ENCODE data around the gene TOM1L2. TPM values are rescaled to one million over a fixed set of nuclear protein-coding genes. Genes with fewer than 3 reads are reported as not detected.

The TOM1L2 gene
- polyA plus RNA-seq, 1 donor from 2014 or later, result 40.9 TPM

GRCh38 chr17:17807440-17807839 lies 164.8 kb downstream of the TOM1L2 start:
- Histone ChIP-seq H3K27me3 (ENCODE audit: insufficient read depth, low read depth, low read length) (no peaks in the 10 kb centered on the region), H3K36me3 (ENCODE audit: insufficient read depth, low read length) (no peaks in the 10 kb centered on the region), H3K4me3 (ENCODE audit: low read length) (no peak overlapping the region), H4K20me1 (ENCODE audit: insufficient read depth) (no peaks in the 10 kb centered on the region), H3K27ac (ENCODE audit: low read length) (no peak overlapping the region), H3K79me2 (replicated peaks; ENCODE audit: insufficient read depth, low read length) (peaks cover 7% of the 10 kb centered on the region), H3K9me2 (ENCODE audit: insufficient read depth, low read length) (no peaks in the 10 kb centered on the region), H3K4me2 (ENCODE audit: low read length) (no peak overlapping the region), H3F3A (ENCODE audit: insufficient read depth, low read length, poor library complexity, severe bottlenecking) (no peaks in the 10 kb centered on the region), H3K9ac (ENCODE audit: low read length) (no peak overlapping the region), H3K9me3 (ENCODE audit: low read length) (no peaks in the 10 kb centered on the region), H2AFZ (ENCODE audit: low read depth, low read length) (no peak overlapping the region)
- TF ChIP-seq RAD21 (conservative IDR thresholded peaks at IDR 0.05) (no peak), REST (IDR thresholded peaks at IDR 0.05; ENCODE audit: borderline replicate concordance) (no peak), TAF1 (IDR thresholded peaks at IDR 0.05; ENCODE audit: low read depth) (no peak), EZH2 (IDR thresholded peaks at IDR 0.05; ENCODE audit: borderline replicate concordance, insufficient read depth, low read length, poor library complexity, severe bottlenecking) (no peak), MXI1 (conservative IDR thresholded peaks at IDR 0.05; ENCODE audit: poor library complexity, severe bottlenecking) (no peak), CTCF (IDR thresholded peaks at IDR 0.05; ENCODE audit: poor library complexity, severe bottlenecking) (no peak), EP300 (conservative IDR thresholded peaks at IDR 0.05; ENCODE audit: poor library complexity, severe bottlenecking) (no peak), POLR2AphosphoS5 (IDR thresholded peaks at IDR 0.05) (no peak), SMC3 (conservative IDR thresholded peaks at IDR 0.05; ENCODE audit: poor library complexity) (no peak)

- Histone ChIP-seq H3F3A (ENCODE audit: insufficient read depth, low read length, poor library complexity, severe bottlenecking) (no peaks in the 10 kb centered on the region), H4K20me1 (ENCODE audit: insufficient read depth) (no peaks in the 10 kb centered on the region), H3K79me2 (replicated peaks; ENCODE audit: insufficient read depth, low read length) (peaks cover 7% of the 10 kb centered on the region), H3K36me3 (ENCODE audit: insufficient read depth, low read length) (no peaks in the 10 kb centered on the region), H3K4me2 (ENCODE audit: low read length) (no peak overlapping the region), H3K27me3 (ENCODE audit: insufficient read depth, low read depth, low read length) (no peaks in the 10 kb centered on the region), H3K4me3 (ENCODE audit: low read length) (no peak overlapping the region), H2AFZ (ENCODE audit: low read depth, low read length) (no peak overlapping the region), H3K9me3 (ENCODE audit: low read length) (no peaks in the 10 kb centered on the region), H3K27ac (ENCODE audit: low read length) (no peak overlapping the region), H3K9me2 (ENCODE audit: insufficient read depth, low read length) (no peaks in the 10 kb centered on the region), H3K9ac (ENCODE audit: low read length) (no peak overlapping the region)
- TF ChIP-seq CTCF (IDR thresholded peaks at IDR 0.05; ENCODE audit: poor library complexity, severe bottlenecking) (no peak), POLR2AphosphoS5 (IDR thresholded peaks at IDR 0.05) (no peak), EP300 (conservative IDR thresholded peaks at IDR 0.05; ENCODE audit: poor library complexity, severe bottlenecking) (no peak), SMC3 (conservative IDR thresholded peaks at IDR 0.05; ENCODE audit: poor library complexity) (no peak), EZH2 (IDR thresholded peaks at IDR 0.05; ENCODE audit: borderline replicate concordance, insufficient read depth, low read length, poor library complexity, severe bottlenecking) (no peak), RAD21 (conservative IDR thresholded peaks at IDR 0.05) (no peak), REST (IDR thresholded peaks at IDR 0.05; ENCODE audit: borderline replicate concordance) (no peak), TAF1 (IDR thresholded peaks at IDR 0.05; ENCODE audit: low read depth) (no peak), MXI1 (conservative IDR thresholded peaks at IDR 0.05; ENCODE audit: poor library complexity, severe bottlenecking) (no peak)
Measured at GRCh38 chr17:17806611-17807274, 165.5 kb downstream of the TOM1L2 start.

Data from neural cell (in vitro differentiated cells).